ENCODE measurements around the gene RIC8B.
A peak's percentile ranks its signal among the peaks of the same experiment; 100 is the strongest.

RIC8B gene

GRCh38 chr12:106773286-106774004, 1.0 kb upstream of the RIC8B start:
- no peak for DNase-seq (ENCODE audit: extremely low read depth, low read depth)
- peak overlapping the region; percentile 86 for H3K4me3 ChIP-seq (replicated peaks; ENCODE audit: low read depth, low read length)
- TF ChIP-seq CTCF (IDR thresholded peaks at IDR 0.05; ENCODE audit: low read depth, low read length, missing control alignments) = no peak

- TF ChIP-seq CTCF (IDR thresholded peaks at IDR 0.05; ENCODE audit: low read depth, low read length, missing control alignments) = no peak
- DNase-seq (ENCODE audit: extremely low read depth, low read depth) = no peak
- peak overlapping the region; percentile 86 for H3K4me3 ChIP-seq (replicated peaks; ENCODE audit: low read depth, low read length)
These were observed 484 bp downstream of the RIC8B start for GRCh38 chr12:106774808-106775524.

GRCh38 chr12:106776897-106777296, 2.4 kb downstream of the RIC8B start:
- DNase-seq (ENCODE audit: extremely low read depth, low read depth) = no peak
- TF ChIP-seq CTCF (IDR thresholded peaks at IDR 0.05; ENCODE audit: low read depth, low read length, missing control alignments) = no peak
- H3K4me3 ChIP-seq (replicated peaks; ENCODE audit: low read depth, low read length) = no peak overlapping the region

GRCh38 chr12:106780010-106780631, 5.6 kb downstream of the RIC8B start:
- DNase-seq (ENCODE audit: extremely low read depth, low read depth) = peak; percentile 10
- H3K4me3 ChIP-seq (replicated peaks; ENCODE audit: low read depth, low read length) = no peak overlapping the region
- TF ChIP-seq CTCF (IDR thresholded peaks at IDR 0.05; ENCODE audit: low read depth, low read length, missing control alignments) = no peak

- TF ChIP-seq CTCF (IDR thresholded peaks at IDR 0.05; ENCODE audit: low read depth, low read length, missing control alignments) = no peak
These were observed 8.1 kb downstream of the RIC8B start for GRCh38 chr12:106782619-106783018.

GRCh38 chr12:106783515-106783914, 9.0 kb downstream of the RIC8B start:
- no peak for TF ChIP-seq CTCF (IDR thresholded peaks at IDR 0.05; ENCODE audit: low read depth, low read length, missing control alignments)
- H3K4me3 ChIP-seq (replicated peaks; ENCODE audit: low read depth, low read length) = no peak overlapping the region
- DNase-seq (ENCODE audit: extremely low read depth, low read depth) = no peak

More at GRCh38 chr12:106782619-106783018, 8.1 kb downstream of the RIC8B start:
- DNase-seq (ENCODE audit: extremely low read depth, low read depth) = no peak
- H3K4me3 ChIP-seq (replicated peaks; ENCODE audit: low read depth, low read length) = no peak overlapping the region

Measured in HFF-Myc (cell line).